Measurements from ENCODE around the gene TCF23. TPM values are rescaled to one million over a fixed set of nuclear protein-coding genes. Genes with fewer than 3 reads are reported as not detected.
"Not testable (repeated sequence)": the region's sequence is repeated elsewhere in the genome, so short reads cannot be mapped to it uniquely, and the experiment has no call there.

Gene TCF23
- polyA plus RNA-seq, 3 donors, result not detected

GRCh38 chr2:27109083-27109482 is 39.7 kb upstream of the TCF23 start:
- Histone ChIP-seq H3K4me1 (ENCODE audit: control insufficient read depth in 1 of 2, insufficient read depth in 2 of 2, low read length in 2 of 2) (no peaks in the 10 kb centered on the region), H3K27ac (ENCODE audit: low read depth in 1 of 2, low read length in 2 of 2) (no peak overlapping the region), H3K4me2 (replicated peaks; ENCODE audit: extremely low read depth, low read length, poor library complexity, severe bottlenecking) (no peak overlapping the region), H4K20me1 (ENCODE audit: insufficient read depth, low read length) (no peaks in the 10 kb centered on the region), H3K79me2 (ENCODE audit: insufficient read depth, low read length) (no peaks in the 10 kb centered on the region), H3K4me3 (replicated peaks in 1 of 3; ENCODE audit: low read depth in 2 of 3, low read length in 3 of 3) (no peak overlapping the region), H3K36me3 (replicated peaks in 1 of 2; ENCODE audit: control insufficient read depth in 1 of 2, insufficient read depth in 2 of 2, low read length in 2 of 2) (no peaks in the 10 kb centered on the region), H2AFZ (ENCODE audit: insufficient read depth, low read depth, low read length, poor library complexity, severe bottlenecking) (no peak overlapping the region), H3K27me3 (ENCODE audit: control insufficient read depth in 2 of 2, insufficient read depth in 2 of 2, low read length in 2 of 2) (no peaks in the 10 kb centered on the region), H3K9me3 (replicated peaks in 1 of 2; ENCODE audit: control insufficient read depth in 1 of 2, insufficient read depth in 1 of 2, low read length in 2 of 2) (no peaks in the 10 kb centered on the region), H3K9ac (ENCODE audit: insufficient read depth, low read length, poor library complexity, severe bottlenecking) (no peak overlapping the region)
- Mint-ChIP-seq H3K27me3 (ENCODE audit: low read depth in 3 of 3) (peaks cover 0 to 6% (median 3%) of the 10 kb centered on the region in 3 donors), H3K27ac (no peak overlapping the region), H3K4me1 (no peaks in the 10 kb centered on the region), H3K4me3 (no peak overlapping the region), H3K36me3 (no peaks in the 10 kb centered on the region), H3K9me3 (no peaks in the 10 kb centered on the region)
- 100% methylated on average over 1 of the region's 3 CpGs for WGBS (ENCODE audit: insufficient coverage)
- TF ChIP-seq, protein P1, sequence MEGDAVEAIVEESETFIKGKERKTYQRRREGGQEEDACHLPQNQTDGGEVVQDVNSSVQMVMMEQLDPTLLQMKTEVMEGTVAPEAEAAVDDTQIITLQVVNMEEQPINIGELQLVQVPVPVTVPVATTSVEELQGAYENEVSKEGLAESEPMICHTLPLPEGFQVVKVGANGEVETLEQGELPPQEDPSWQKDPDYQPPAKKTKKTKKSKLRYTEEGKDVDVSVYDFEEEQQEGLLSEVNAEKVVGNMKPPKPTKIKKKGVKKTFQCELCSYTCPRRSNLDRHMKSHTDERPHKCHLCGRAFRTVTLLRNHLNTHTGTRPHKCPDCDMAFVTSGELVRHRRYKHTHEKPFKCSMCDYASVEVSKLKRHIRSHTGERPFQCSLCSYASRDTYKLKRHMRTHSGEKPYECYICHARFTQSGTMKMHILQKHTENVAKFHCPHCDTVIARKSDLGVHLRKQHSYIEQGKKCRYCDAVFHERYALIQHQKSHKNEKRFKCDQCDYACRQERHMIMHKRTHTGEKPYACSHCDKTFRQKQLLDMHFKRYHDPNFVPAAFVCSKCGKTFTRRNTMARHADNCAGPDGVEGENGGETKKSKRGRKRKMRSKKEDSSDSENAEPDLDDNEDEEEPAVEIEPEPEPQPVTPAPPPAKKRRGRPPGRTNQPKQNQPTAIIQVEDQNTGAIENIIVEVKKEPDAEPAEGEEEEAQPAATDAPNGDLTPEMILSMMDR (IDR thresholded peaks at IDR 0.05), result no peak
- intact Hi-C loops (cut with micrococcal nuclease), result no loop called here
- DNase-seq, result no peak

GRCh38 chr2:27110603-27111352 is 38.0 kb upstream of the TCF23 start:
- H3K27me3 Mint-ChIP-seq (ENCODE audit: low read depth in 3 of 3); H3K9ac ChIP-seq (ENCODE audit: insufficient read depth, low read length, poor library complexity, severe bottlenecking); H3K4me1 ChIP-seq (ENCODE audit: control insufficient read depth in 1 of 2, insufficient read depth in 2 of 2, low read length in 2 of 2); H3K27me3 ChIP-seq (ENCODE audit: control insufficient read depth in 2 of 2, insufficient read depth in 2 of 2, low read length in 2 of 2); H3K9me3 Mint-ChIP-seq; H3K4me1 Mint-ChIP-seq; H3K4me3 ChIP-seq (replicated peaks in 1 of 3; ENCODE audit: low read depth in 2 of 3, low read length in 3 of 3); H3K27ac ChIP-seq (ENCODE audit: low read depth in 1 of 2, low read length in 2 of 2); H2AFZ ChIP-seq (ENCODE audit: insufficient read depth, low read depth, low read length, poor library complexity, severe bottlenecking); H3K36me3 ChIP-seq (replicated peaks in 1 of 2; ENCODE audit: control insufficient read depth in 1 of 2, insufficient read depth in 2 of 2, low read length in 2 of 2); H3K4me2 ChIP-seq (replicated peaks; ENCODE audit: extremely low read depth, low read length, poor library complexity, severe bottlenecking); H3K9me3 ChIP-seq (replicated peaks in 1 of 2; ENCODE audit: control insufficient read depth in 1 of 2, insufficient read depth in 1 of 2, low read length in 2 of 2); H3K79me2 ChIP-seq (ENCODE audit: insufficient read depth, low read length); H3K36me3 Mint-ChIP-seq; H3K4me3 Mint-ChIP-seq; H3K27ac Mint-ChIP-seq; H4K20me1 ChIP-seq (ENCODE audit: insufficient read depth, low read length); DNase-seq; intact Hi-C loops (cut with micrococcal nuclease): not testable (repeated sequence)
- WGBS (ENCODE audit: insufficient coverage), result 87% methylated on average over 20 of the region's 24 CpGs

GRCh38 chr2:27111392-27112078 is 37.3 kb upstream of the TCF23 start:
- H3K27me3 ChIP-seq (ENCODE audit: control insufficient read depth in 2 of 2, insufficient read depth in 2 of 2, low read length in 2 of 2); H3K36me3 ChIP-seq (replicated peaks in 1 of 2; ENCODE audit: control insufficient read depth in 1 of 2, insufficient read depth in 2 of 2, low read length in 2 of 2); H3K9me3 ChIP-seq (replicated peaks in 1 of 2; ENCODE audit: control insufficient read depth in 1 of 2, insufficient read depth in 1 of 2, low read length in 2 of 2); H4K20me1 ChIP-seq (ENCODE audit: insufficient read depth, low read length); H3K27ac Mint-ChIP-seq; H3K4me1 ChIP-seq (ENCODE audit: control insufficient read depth in 1 of 2, insufficient read depth in 2 of 2, low read length in 2 of 2); H3K27me3 Mint-ChIP-seq (ENCODE audit: low read depth in 3 of 3); H3K9ac ChIP-seq (ENCODE audit: insufficient read depth, low read length, poor library complexity, severe bottlenecking); H3K4me3 Mint-ChIP-seq; H3K4me1 Mint-ChIP-seq; H3K36me3 Mint-ChIP-seq; H3K9me3 Mint-ChIP-seq; H3K79me2 ChIP-seq (ENCODE audit: insufficient read depth, low read length); H3K27ac ChIP-seq (ENCODE audit: low read depth in 1 of 2, low read length in 2 of 2); H2AFZ ChIP-seq (ENCODE audit: insufficient read depth, low read depth, low read length, poor library complexity, severe bottlenecking); H3K4me3 ChIP-seq (replicated peaks in 1 of 3; ENCODE audit: low read depth in 2 of 3, low read length in 3 of 3); DNase-seq; H3K4me2 ChIP-seq (replicated peaks; ENCODE audit: extremely low read depth, low read length, poor library complexity, severe bottlenecking); intact Hi-C loops (cut with micrococcal nuclease): not testable (repeated sequence)
- WGBS (ENCODE audit: insufficient coverage), result 96% methylated on average over 33 of the region's 49 CpGs
